Mucosa of stomach (tissue), 1 donor: ENCODE measurements around the gene SETD2.

Experiments used
- H3K27me3 ChIP-seq: one replicate; pipeline ENCODE4 v1.7.0; 2013; ENCODE audit warnings: mild to moderate bottlenecking, low read length; ENCODE audit not compliant: control insufficient read depth, insufficient read depth
- H3K36me3 ChIP-seq: one replicate; pipeline ENCODE4 v1.7.0; 2013; ENCODE audit warnings: low read length; ENCODE audit not compliant: control insufficient read depth, insufficient read depth
- H3K4me1 ChIP-seq: one replicate; pipeline ENCODE4 v1.7.0; 2013; ENCODE audit warnings: mild to moderate bottlenecking, low read length; ENCODE audit not compliant: control insufficient read depth, insufficient read depth
- H3K4me3 ChIP-seq: one replicate; pipeline ENCODE4 v1.7.0; 2013; ENCODE audit warnings: low read length
- H3K9ac ChIP-seq: one replicate; pipeline ENCODE4 v1.7.0; 2013; ENCODE audit warnings: mild to moderate bottlenecking, low read length, moderate library complexity
- H3K9me3 ChIP-seq: one replicate; pipeline ENCODE4 v1.7.0; 2013; ENCODE audit warnings: mild to moderate bottlenecking, low read length, moderate library complexity; ENCODE audit not compliant: control insufficient read depth
- donor health status: Pancreatic carcinoma.

Gene SETD2

DNA sequence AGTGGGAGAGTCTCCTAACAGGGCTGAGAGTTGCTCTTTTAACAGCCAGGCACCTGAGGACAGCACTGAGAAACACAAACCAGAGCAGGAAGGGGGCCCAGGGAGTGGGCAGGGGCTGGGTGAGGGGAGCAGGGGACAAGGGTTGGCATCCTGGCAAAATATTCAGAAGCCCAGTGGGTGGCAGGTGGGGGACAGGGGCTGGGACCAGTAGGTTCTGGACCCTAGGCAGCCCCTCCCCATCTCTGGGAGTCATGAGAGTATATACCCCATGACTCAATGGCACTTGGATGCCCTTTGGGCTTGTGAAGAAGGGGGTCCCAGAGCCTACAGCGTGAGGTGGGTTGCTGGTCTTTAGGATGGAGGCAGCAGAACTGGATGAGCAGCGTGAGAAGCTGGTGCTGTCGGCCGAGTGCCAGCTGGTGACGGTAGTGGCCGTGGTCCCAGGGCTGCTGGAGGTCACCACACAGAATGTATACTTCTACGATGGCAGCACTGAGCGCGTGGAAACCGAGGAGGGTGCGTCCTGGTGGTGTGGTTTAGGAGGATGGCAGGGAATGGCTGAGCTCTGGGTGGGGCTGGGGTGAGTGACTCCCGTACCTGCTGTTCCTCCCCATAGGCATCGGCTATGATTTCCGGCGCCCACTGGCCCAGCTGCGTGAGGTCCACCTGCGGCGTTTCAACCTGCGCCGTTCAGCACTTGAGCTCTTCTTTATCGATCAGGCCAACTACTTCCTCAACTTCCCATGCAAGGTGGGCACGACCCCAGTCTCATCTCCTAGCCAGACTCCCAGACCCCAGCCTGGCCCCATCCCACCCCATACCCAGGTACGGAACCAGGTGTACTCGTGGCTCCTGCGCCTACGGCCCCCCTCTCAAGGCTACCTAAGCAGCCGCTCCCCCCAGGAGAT lies 160.2 kb downstream of the SETD2 start:
- Histone ChIP-seq H3K9me3 (no peaks in the 10 kb centered on the region), H3K36me3 (peaks cover 50% of the 10 kb centered on the region), H3K4me3 (no peak overlapping the region)

DNA sequence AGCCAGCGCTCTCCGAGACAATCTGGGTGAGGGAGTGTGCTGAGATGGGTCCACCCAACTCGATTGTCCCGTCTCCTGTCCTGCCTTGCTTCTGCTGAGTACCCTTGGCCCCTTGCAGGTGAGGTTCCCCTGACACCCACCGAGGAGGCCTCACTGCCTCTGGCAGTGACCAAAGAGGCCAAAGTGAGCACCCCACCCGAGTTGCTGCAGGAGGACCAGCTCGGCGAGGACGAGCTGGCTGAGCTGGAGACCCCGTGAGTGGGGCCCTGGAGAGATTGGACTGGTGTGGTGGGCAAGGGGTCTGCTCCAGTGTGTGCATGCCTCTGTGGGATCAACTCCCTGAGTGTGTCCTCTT lies 160.9 kb downstream of the SETD2 start:
- no peak overlapping the region for H3K4me3 ChIP-seq
- H3K27me3 ChIP-seq = no peaks in the 10 kb centered on the region
- no peak overlapping the region for H3K9ac ChIP-seq
- peaks cover 5% of the 10 kb centered on the region for H3K4me1 ChIP-seq
- H3K9me3 ChIP-seq = no peaks in the 10 kb centered on the region
- peaks cover 44% of the 10 kb centered on the region for H3K36me3 ChIP-seq

More for the DNA sequence above, 160.2 kb downstream of the SETD2 start:
- Histone ChIP-seq H3K27me3 (no peaks in the 10 kb centered on the region), H3K9ac (no peak overlapping the region), H3K4me1 (no peaks in the 10 kb centered on the region)

DNA sequence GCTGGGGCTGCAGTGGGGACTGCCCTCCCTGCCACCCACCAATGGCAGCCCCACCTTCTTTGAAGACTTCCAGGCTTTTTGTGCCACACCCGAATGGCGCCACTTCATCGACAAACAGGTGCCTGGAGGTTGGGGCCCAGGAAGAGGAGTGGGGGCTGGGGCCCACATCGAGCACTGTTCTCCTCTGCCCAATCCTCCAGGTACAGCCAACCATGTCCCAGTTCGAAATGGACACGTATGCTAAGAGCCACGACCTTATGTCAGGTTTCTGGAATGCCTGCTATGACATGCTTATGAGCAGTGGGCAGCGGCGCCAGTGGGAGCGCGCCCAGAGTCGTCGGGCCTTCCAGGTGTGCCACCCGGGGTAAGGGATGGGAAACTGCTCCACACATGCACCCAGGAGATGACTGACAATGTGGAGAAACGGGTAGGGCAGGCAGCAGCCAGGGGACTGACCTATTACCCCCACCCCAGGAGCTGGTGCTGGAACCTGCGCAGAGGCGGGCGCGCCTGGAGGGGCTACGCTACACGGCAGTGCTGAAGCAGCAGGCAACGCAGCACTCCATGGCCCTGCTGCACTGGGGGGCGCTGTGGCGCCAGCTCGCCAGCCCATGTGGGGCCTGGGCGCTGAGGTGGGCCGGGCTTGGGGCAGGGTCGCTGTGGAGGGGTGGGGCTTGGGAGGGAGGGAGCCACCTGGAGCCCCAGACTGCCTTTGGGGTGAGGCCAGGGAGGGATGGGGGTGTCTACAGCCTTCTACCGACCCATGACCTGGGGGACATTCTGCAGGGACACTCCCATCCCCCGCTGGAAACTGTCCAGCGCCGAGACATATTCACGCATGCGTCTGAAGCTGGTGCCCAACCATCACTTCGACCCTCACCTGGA lies 161.5 kb downstream of the SETD2 start:
- Histone ChIP-seq H3K27me3 (no peaks in the 10 kb centered on the region), H3K4me1 (peaks cover 6% of the 10 kb centered on the region), H3K9ac (no peak overlapping the region), H3K36me3 (peaks cover 45% of the 10 kb centered on the region), H3K9me3 (no peaks in the 10 kb centered on the region), H3K4me3 (no peak overlapping the region)

DNA sequence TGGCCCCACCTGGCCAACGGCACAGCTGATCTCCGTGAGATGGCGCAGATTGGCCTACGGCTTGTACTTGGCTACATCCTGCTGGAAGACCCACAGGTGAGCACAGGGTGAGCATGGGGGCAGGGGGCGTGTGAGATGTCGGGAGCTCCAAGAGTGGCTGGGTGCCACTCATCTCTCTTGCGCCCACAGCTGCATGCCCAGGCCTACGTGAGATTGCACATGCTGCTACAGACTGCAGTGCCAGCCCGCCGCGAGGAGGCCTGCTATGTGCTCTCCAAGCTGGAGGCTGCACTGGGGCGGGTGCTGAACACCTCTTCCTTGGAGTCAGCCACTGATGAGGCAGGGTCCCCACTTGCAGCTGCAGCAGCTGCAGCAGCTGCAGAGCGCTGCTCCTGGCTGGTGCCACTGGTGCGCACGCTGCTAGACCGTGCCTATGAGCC lies 162.2 kb downstream of the SETD2 start:
- Histone ChIP-seq H3K9me3 (no peaks in the 10 kb centered on the region), H3K4me1 (peaks cover 6% of the 10 kb centered on the region), H3K4me3 (no peak overlapping the region), H3K27me3 (no peaks in the 10 kb centered on the region), H3K36me3 (peaks cover 49% of the 10 kb centered on the region), H3K9ac (no peak overlapping the region)

DNA sequence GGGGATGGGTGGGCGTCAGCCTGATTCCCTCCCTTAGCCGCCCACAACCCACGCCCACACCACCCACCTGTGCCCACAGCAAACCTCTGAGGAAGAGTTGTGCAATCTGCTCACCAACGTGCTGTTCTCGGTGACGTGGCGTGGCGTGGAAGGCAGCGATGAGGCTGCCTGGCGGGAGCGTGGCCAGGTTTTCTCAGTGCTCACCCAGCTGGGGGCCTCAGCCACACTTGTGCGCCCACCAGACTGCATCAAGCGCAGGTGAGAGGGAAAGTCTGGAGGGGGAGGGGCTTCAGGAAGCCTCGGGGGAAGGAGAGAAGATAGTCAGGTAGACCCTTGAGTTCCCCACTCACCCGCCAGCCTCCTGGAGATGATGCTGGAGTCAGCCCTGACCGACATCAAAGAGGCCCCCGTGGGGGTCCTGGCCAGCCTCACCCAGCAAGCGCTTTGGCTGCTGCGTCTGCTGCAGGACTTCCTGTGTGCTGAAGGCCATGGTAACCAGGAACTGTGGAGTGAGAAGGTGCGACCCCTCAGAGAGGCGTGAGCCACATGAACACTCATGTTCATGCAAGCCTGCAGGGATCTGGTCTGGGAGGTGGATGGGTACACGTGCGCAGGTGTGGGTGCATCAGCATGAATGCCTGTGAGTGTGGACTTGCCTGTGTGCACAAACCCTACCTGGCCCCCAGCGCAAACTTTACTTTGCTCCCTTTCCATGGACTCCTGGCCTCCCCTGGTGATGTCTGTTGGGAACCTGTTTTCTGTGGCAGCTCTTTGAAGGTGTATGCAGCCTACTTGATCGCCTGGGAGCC lies 162.8 kb downstream of the SETD2 start:
- Histone ChIP-seq H3K4me1 (peaks cover 6% of the 10 kb centered on the region), H3K4me3 (no peak overlapping the region), H3K9ac (no peak overlapping the region), H3K9me3 (no peaks in the 10 kb centered on the region), H3K27me3 (no peaks in the 10 kb centered on the region), H3K36me3 (peaks cover 53% of the 10 kb centered on the region)

DNA sequence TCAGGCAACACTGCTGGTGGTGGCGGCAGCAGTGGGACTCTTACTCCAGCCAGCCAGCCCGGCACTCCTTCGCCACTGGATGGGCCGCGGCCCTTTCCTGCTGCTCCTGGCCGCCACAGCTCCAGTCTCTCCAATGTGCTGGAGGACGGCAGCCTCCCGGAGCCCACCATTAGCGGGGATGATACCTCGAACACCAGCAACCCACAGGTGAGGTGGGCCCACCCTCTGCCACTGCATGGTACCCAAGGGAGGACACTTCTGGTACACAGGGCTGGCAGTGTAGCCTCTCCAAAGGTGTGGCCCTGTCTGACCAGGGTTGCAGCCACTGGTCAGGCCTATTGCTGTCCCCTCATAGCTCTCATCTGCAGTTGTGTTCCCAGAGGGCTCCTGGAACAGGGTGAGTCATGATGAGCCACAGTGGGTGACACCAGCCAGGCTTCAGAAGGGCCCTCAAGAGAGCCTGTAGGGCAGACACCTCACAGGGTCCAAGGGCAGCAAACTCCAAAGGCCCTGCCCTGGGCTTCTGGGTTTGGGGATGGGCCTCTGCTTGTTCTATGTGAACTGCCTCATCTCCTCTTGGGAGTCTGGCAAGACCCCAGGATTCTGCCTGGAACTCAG lies 163.6 kb downstream of the SETD2 start:
- no peaks in the 10 kb centered on the region for H3K9me3 ChIP-seq
- peaks cover 6% of the 10 kb centered on the region for H3K4me1 ChIP-seq
- H3K36me3 ChIP-seq = peaks cover 62% of the 10 kb centered on the region
- H3K9ac ChIP-seq = no peak overlapping the region
- H3K27me3 ChIP-seq = no peaks in the 10 kb centered on the region
- H3K4me3 ChIP-seq = no peak overlapping the region

DNA sequence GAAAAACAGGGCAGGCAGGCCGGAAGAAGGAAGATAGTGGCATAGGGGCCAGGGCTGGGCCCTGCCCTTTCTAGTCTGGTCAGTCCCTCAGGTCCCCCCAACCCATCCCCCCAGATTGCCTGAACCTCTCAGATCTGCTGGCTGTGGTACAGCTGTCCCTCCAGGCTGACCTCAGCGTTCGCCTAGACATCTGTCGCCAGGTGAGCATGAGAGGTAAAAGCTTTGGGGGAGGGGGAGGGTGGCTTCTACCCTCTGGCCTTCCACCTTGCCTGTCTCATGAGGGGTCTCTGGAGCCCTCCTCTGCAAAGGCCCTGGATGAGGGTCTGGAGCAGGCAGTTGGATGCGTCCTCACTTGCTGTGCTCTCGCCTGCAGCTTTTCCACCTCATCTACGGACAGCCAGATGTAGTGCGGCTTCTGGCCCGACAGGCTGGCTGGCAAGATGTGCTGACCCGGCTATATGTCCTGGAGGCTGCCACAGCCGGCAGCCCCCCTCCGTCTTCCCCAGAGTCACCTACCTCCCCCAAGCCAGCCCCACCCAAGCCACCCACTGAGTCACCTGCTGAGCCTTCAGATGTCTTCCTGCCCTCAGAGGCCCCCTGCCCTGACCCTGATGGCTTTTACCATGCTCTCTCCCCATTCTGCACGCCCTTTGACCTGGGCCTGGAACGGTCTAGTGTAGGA lies 164.3 kb downstream of the SETD2 start:
- Histone ChIP-seq H3K27me3 (no peaks in the 10 kb centered on the region), H3K4me1 (peaks cover 6% of the 10 kb centered on the region), H3K9ac (no peak overlapping the region), H3K9me3 (no peaks in the 10 kb centered on the region), H3K36me3 (peaks cover 65% of the 10 kb centered on the region), H3K4me3 (no peak overlapping the region)

DNA sequence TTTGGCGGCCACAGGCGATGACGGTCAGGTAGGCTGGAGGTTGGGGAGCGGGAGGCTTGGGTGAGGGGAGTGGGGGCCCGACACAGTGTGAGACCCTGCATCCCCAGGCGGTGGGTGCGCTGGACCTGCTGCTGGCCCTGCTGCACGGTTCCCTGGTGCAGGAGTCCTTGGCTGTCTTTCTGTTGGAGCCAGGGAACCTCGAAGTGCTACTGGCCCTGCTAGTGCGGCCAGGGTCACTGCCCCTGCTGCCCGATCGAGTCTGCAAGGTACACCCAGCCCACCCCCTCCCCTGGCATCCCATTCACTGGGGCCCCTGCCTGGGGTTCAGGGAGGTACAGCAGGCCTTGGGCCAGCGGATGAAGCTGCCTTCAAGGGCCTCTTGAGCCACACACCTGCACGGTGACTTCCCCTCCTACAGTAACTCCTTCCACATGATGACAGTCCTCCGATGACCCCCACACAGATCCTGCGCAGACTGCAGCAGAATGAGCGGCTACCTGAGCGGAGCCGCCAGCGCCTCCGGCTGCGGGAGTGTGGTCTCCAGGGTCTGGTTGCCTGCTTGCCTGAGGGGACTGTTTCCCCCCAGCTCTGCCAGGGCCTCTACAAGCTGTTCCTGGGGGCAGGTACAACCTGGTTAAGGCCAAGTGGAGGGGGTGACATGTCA lies 164.9 kb downstream of the SETD2 start:
- Histone ChIP-seq H3K4me3 (no peak overlapping the region), H3K9ac (no peak overlapping the region), H3K4me1 (peaks cover 6% of the 10 kb centered on the region), H3K36me3 (peaks cover 65% of the 10 kb centered on the region), H3K9me3 (no peaks in the 10 kb centered on the region), H3K27me3 (no peaks in the 10 kb centered on the region)

DNA sequence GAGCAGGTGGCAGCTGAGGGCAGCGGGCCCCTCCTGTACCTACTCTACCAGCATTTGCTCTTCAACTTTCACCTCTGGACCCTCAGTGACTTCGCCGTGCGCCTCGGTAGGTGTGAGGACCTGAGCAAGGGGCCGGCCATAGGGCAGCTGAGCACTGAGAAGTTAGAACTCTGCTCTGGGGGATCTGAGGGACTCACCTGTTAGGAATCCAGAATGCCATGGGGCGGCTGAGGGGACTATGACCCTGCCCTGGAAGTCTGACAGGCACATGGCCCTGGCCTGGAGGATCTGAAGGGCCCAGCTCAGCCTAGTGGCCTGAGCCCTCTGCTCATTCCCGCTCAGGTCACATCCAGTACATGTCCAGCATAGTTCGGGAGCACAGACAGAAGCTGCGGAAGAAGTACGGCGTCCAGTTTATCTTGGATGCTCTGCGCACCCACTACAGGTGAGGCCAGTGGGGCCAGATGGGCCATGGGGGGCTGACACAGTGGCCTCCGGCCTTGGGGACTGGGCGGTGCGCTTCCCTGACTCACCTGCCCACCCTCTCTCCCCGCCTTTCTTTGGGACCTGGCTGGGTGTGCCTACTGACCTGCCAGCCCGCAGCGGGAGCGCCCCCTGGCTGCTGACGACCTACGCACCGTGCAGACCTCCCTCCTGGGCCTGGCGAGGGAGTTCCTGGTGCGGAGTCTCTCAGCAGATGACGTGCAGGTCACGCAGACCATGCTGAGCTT lies 165.6 kb downstream of the SETD2 start:
- H3K4me1 ChIP-seq = peaks cover 6% of the 10 kb centered on the region
- no peak overlapping the region for H3K4me3 ChIP-seq
- no peaks in the 10 kb centered on the region for H3K9me3 ChIP-seq
- H3K9ac ChIP-seq = no peak overlapping the region
- H3K27me3 ChIP-seq = no peaks in the 10 kb centered on the region
- H3K36me3 ChIP-seq = peaks cover 60% of the 10 kb centered on the region

DNA sequence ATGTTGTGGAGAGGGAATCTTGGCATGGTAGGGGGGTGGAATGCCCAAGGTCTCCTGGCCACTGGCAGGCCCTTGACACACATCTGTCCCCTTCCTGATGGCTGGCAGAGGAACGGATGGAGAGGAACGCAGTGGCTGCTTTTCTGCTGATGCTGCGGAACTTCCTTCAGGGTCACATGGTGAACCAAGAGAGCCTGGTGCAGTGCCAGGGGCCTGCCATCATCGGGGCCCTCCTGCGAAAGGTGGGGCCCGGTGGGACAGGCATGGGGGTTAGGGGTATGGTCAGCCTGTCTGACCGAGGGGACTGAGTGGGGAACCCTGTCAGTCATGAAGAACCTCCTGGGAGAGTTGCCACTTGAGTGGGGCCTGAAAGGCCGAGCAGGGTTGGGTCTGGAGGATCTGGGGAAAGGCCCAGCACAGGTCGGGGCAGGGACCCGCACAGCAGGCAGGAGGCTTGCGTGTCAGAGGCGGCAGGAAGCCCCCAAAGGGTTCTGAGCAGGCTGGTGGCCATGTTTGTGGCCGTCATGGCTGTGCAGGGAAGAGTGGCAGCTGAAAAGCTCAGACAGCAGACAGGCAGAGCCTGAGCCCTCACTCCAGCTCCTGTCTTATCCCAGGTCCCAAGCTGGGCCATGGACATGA lies 166.3 kb downstream of the SETD2 start:
- H3K36me3 ChIP-seq = peaks cover 56% of the 10 kb centered on the region
- H3K4me3 ChIP-seq = no peak overlapping the region
- peaks cover 6% of the 10 kb centered on the region for H3K4me1 ChIP-seq
- H3K9me3 ChIP-seq = no peaks in the 10 kb centered on the region
- no peaks in the 10 kb centered on the region for H3K27me3 ChIP-seq
- no peak overlapping the region for H3K9ac ChIP-seq
